Ovary (tissue), 9 donors: Measurements from ENCODE around the gene CTCF. TPM values are rescaled to one million over a fixed set of nuclear protein-coding genes. Genes with fewer than 3 reads are reported as not detected.

Source experiments
- DNase-seq, 5 donors: peaks; one replicate each; pipeline ENCODE4 v3.0.0-alpha.2; 2019 to 2020
- H3K27ac ChIP-seq, 2 donors: fragments of 200-600 bp; one replicate each; pipeline versions ENCODE4 v1.5.1 to v1.8.0; 2019 to 2022
- H3K27me3 ChIP-seq: fragments of 200-600 bp; one replicate; pipeline ENCODE4 v1.8.0; 2022
- H3K36me3 ChIP-seq: fragments of 200-600 bp; sonication (generic); one replicate; pipeline ENCODE4 v1.5.1; 2019
- H3K4me1 ChIP-seq: one replicate; pipeline ENCODE4 v1.8.1; 2013; ENCODE audit warnings: mild to moderate bottlenecking, moderate library complexity; ENCODE audit not compliant: insufficient read depth
- H3K4me3 ChIP-seq: fragments of 200-600 bp; sonication (generic); one replicate; pipeline ENCODE4 v1.5.1; 2017
- H3K9me3 ChIP-seq, 2 donors: fragments of 200-600 bp in 1 of 2; sonication (generic) in 1 of 2; one replicate each; pipeline versions ENCODE4 v1.5.1 to v1.8.1; 2013 to 2019; ENCODE audit warnings: mild to moderate bottlenecking in 1 of 2, moderate library complexity in 1 of 2
- CTCF ChIP-seq, 3 donors: fragments of 450-650 bp in 2 of 3; fragments of 200-600 bp in 1 of 3; IDR thresholded peaks; one replicate each; pipeline versions ENCODE4 v1.5.1 to v1.8.0; 2016 to 2022; ENCODE audit warnings: antibody characterized with exemption in 3 of 3, mild to moderate bottlenecking in 1 of 3
- EP300 ChIP-seq: sonication (generic); formaldehyde crosslinking; IDR thresholded peaks from one replicate; pipeline ENCODE4 v1.6.1; 2017; ENCODE audit warnings: antibody characterized with exemption
- POLR2A ChIP-seq: fragments of 450-650 bp; IDR thresholded peaks from one replicate; pipeline ENCODE4 v1.6.1; 2017; ENCODE audit warnings: antibody characterized with exemption, mild to moderate bottlenecking, moderate library complexity
- WGBS, 3 donors: extraction: QIAGEN DNeasy Blood & Tissue Kit in 1 of 3; methylation state at CpG; one replicate each; pipeline versions ENCODE4 v1.1.5 to v1.1.7; 2013 to 2017; 5-methylcytosine and 5-hydroxymethylcytosine counted together
- intact Hi-C, 4 donors: fragments of 100-400 bp; cut with DNase I; formaldehyde crosslinking; loops; one replicate each; pipeline versions ENCODE4 v1.11.0 to v1.15.1; 2022 to 2023
- polyA plus RNA-seq, 2 donors: library from polyadenylated mRNA; stranded (reverse); fragments of 200-250 nt in 1 of 2; fragments of 350-450 nt in 1 of 2; fragmentation: Illumina TruSeq in 1 of 2; extraction: RNeasy Lipid Tissue Mini Kit (QIAGEN cat#74804) in 1 of 2; gene quantifications; one replicate each; pipeline ENCODE4 v1.2.3, GENCODE V29; 2013 to 2014
- total RNA-seq, 7 donors: library from RNA; depleted of rRNA in 2 of 7; stranded (reverse); fragments of >200 nt in 2 of 7; fragmentation: NEBNext Ultra II Directional in 3 of 7; extraction: Animal tissue kit (Norgen Biotek cat#: 25700) in 3 of 7; gene quantifications; one replicate each; pipeline versions ENCODE4 v1.1.0 to v1.2.4, GENCODE V29; 2016 to 2023
- donor health status: DM: no; HTN: no; CAD: no; lungs with moderate emphysema.
- donor health status: DM: no; HTN: no; CAD: no.
- donor health status: Bipolar disorder and iron deficiency.
- donor health status: DM: yes; HTN: yes; CAD: no.
- donor health status: DM: no; HTN: no; CAD: no.
- donor health status: DM: yes; HTN: yes; CAD: no.

CTCF gene
- total and polyA plus RNA-seq, 9 donors, result 21.0 to 48.4 (median 42.2) TPM

- Histone ChIP-seq H3K4me3 (no peak overlapping the region), H3K4me1 (peaks cover 5% of the 10 kb centered on the region)
Measured at GRCh38 chr16:67648088-67648763, 85.9 kb downstream of the CTCF start.

GRCh38 chr16:67648764-67649407, 86.6 kb downstream of the CTCF start:
- intact Hi-C loops, result loop anchor here in 3 of 4 donors (5.0 to 10.0 kb wide), 3 partner anchors 87 to 104 kb away; partner anchors contain the start of gene CTCF (in 1 of the 3)
- DNase-seq, result no peak
- no peaks in the 10 kb centered on the region for H3K36me3 ChIP-seq
- no peak overlapping the region for H3K4me3 ChIP-seq
- TF ChIP-seq CTCF (IDR thresholded peaks at IDR 0.05) (no peak), EP300 (no peak), POLR2A (no peak)
- 23 to 42% (median 39%) methylated on average over 35 of the region's 35 CpGs for WGBS, 3 donors
- H3K27me3 ChIP-seq, result peaks cover 6% of the 10 kb centered on the region
- no peak overlapping the region for H3K27ac ChIP-seq
- H3K4me1 ChIP-seq, result peaks cover 8% of the 10 kb centered on the region
- H3K9me3 ChIP-seq, result no peaks in the 10 kb centered on the region

More at GRCh38 chr16:67648088-67648763, 85.9 kb downstream of the CTCF start:
- Histone ChIP-seq H3K9me3 (no peaks in the 10 kb centered on the region), H3K36me3 (no peaks in the 10 kb centered on the region), H3K27me3 (peaks cover 6% of the 10 kb centered on the region), H3K27ac (no peak overlapping the region)
- DNase-seq, result no peak
- intact Hi-C loops, result loop anchor here in 3 of 4 donors (5.0 to 10.0 kb wide), 3 partner anchors 86 to 103 kb away; partner anchors contain the start of gene CTCF (in 1 of the 3)
- WGBS, 3 donors, result 4 to 11% (median 6%) methylated on average over 63 to 65 of the region's 65 CpGs
- no peak for TF ChIP-seq EP300
- TF ChIP-seq POLR2A, result no peak
- TF ChIP-seq CTCF (IDR thresholded peaks at IDR 0.05), result no peak

- Histone ChIP-seq H3K4me3 (no peak overlapping the region), H3K36me3 (no peaks in the 10 kb centered on the region), H3K4me1 (peaks cover 8% of the 10 kb centered on the region), H3K27me3 (peaks cover 6% of the 10 kb centered on the region), H3K27ac (no peak overlapping the region), H3K9me3 (no peaks in the 10 kb centered on the region)
- WGBS, 3 donors, result 10 to 20% (median 11%) methylated on average over 34 of the region's 34 CpGs
- no peak for TF ChIP-seq POLR2A
- TF ChIP-seq EP300, result no peak
- no peak for TF ChIP-seq CTCF (IDR thresholded peaks at IDR 0.05)
- intact Hi-C loops, result loop anchor here in 3 of 4 donors (5.0 to 10.0 kb wide), 3 partner anchors 87 to 105 kb away; partner anchors contain the start of gene CTCF (in 1 of the 3)
- no peak for DNase-seq
Measured at GRCh38 chr16:67649494-67649931, 87.2 kb downstream of the CTCF start.

- H3K27me3 ChIP-seq, result peaks cover 6% of the 10 kb centered on the region
- no peak for TF ChIP-seq EP300
- TF ChIP-seq POLR2A, result no peak
- no peak for TF ChIP-seq CTCF (IDR thresholded peaks at IDR 0.05)
- H3K4me3 ChIP-seq, result no peak overlapping the region
- no peak for DNase-seq
- intact Hi-C loops, result loop anchor here in 1 of 4 donors (5.0 kb wide), 1 partner anchor 83 kb away; no protein-coding TSS in a partner anchor
- H3K27ac ChIP-seq, result no peak overlapping the region
- peaks cover 8% of the 10 kb centered on the region for H3K4me1 ChIP-seq
- 51 to 63% (median 59%) methylated on average over 8 of the region's 8 CpGs for WGBS, 3 donors
- no peaks in the 10 kb centered on the region for H3K9me3 ChIP-seq
- H3K36me3 ChIP-seq, result no peaks in the 10 kb centered on the region
Measured at GRCh38 chr16:67650023-67650422, 87.7 kb downstream of the CTCF start.
